Activated CD4-positive, alpha-beta T cell treated with anti-CD3 and anti-CD28 coated beads for 48 hours (primary cell): ENCODE results near the gene SH3RF3.

Experiments used
- DNase-seq: peaks from one replicate; pipeline ENCODE4 v3.0.0-alpha.2; 2020

Gene SH3RF3

DNA sequence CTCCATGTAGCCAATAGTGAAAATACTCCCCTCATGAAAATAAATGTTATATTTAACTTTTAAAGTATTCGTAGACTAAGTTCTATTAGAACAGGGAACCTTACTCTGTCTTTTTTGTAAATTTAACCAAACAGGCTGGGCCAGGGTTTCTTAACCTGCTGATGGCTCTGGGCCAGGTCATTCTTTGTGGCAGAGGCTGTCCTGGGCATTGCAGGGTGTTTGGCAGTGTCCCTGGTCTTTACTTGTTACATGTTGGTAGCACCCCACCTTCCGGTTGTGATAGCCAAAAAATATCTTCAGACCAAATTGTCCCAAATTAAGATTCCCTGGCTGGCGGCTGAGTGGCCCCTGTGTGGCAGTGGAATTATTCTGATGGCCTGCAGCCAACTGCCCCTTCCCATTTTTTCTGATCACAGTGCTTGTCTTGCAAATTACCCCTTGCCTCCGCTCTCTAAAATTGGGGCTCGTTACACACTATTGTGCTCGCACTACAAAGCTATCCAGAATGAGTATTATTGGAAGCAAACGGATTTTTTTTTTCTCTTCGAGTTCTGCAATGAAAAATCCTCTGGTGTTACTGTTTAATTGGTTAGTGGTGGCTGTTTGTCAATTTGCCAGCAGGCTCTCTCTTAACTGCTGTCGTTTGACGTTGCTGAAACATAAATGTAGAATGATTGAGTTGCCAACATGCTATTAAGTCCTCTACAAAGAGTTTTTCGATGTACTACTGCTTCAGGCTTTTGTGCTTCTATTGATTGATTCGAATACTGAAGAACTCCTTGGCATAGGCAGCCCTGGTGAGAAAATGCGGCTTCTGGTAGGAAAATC, 216.9 kb downstream of the SH3RF3 start:
- DNase-seq: no peak

DNA sequence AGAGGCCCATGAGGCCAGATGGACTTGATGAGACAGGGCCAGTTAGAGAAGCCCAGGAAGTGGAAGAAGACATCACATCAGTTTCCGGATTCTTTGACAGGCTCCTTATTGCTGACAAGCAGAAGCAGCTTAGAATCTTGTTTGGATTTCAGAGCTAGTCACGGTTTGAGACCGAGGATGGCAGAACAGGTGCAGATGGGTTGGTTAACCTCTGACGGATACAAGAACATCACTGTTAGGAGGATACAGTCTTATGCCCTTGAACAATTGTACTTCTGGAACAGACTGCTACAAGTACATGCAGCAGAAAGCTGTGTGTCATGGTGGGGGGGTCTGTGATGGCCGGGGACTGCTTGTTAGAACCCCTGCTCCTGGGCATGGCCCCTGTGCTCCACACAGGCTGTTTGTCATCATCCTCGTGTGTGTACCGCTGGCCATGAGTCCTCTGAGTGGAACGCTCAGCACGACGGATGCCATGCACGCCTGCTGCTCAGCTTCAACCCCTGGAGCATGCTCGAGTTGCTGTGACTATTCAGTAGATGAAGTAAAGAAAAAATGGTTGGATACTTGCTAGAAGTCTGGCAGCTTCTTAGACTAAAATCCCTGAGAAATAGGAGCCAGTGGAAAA, 217.7 kb downstream of the SH3RF3 start:
- DNase-seq: no peak

DNA sequence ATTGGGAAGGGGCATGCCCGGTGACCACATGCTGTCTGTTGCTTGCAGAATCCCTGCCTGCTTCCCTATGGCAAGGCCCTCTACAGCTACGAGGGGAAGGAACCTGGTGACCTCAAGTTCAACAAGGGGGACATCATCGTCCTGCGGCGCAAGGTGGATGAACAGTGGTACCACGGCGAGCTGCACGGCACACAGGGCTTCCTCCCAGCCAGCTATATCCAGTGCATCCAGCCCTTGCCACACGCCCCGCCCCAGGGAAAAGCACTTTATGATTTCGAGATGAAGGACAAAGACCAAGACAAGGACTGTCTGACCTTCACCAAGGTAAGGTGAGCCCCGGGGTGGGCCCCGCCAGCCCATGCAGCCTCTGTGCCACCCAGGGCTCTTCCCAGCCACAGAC, 218.6 kb downstream of the SH3RF3 start:
- no peak for DNase-seq

DNA sequence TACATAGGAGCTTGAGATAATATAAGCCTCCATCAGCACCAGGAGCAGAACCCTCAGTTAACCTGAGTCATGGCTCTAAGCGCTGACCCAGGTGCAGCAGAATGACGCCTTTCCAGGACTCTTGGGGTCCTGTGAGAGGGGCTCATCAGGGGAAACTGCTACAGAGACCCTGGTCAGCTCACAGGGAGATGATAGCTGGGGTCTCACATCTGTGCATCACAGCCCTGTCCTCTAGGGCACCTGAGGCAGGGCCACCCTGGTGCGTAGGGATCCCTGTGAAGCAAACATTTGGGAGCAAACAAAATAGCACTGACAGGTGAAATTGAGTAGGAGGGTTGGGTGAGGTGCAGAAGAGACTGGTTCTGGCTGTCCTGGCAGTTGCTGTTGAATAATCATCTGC, 219.2 kb downstream of the SH3RF3 start:
- DNase-seq: no peak

DNA sequence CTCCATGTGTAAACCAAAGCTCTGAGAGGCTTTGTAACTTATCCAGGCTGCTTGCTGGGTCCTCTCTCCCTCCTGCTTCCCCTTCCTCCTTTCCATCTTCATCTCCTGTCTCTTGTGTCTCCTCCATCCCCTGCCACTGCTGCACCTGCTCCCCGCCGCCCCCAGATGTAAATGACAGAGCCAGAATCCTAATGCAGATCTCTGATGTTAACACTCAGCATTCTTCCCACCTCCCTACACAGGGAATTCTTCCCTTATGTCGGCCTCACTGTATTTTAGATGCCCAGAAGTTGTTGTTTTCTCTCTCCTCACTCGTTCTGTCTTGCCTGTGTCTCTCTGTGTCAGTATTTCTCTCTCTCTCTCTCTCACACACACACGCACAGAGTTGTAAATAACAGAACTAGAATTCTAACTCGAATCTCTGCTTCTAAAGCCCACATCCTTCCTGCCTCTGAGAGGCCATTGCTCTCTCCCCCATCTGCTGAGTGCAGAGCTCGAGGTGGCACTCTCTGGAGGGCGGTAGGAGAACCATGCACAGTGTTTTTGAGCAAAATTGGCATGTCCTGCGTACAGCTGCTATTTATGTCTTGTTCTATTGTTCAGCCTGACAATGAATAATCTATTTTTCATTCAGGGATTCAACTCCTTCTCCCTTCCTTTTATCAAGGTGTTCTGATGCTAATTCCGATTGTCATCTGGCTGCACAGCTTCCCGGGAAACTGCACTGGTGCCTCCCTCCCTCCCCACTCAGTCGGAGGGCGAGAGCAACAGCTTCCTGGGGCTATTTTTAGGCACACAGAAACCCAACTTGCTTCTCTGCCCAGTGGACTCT, 219.9 kb downstream of the SH3RF3 start:
- DNase-seq: peak; percentile 26

DNA sequence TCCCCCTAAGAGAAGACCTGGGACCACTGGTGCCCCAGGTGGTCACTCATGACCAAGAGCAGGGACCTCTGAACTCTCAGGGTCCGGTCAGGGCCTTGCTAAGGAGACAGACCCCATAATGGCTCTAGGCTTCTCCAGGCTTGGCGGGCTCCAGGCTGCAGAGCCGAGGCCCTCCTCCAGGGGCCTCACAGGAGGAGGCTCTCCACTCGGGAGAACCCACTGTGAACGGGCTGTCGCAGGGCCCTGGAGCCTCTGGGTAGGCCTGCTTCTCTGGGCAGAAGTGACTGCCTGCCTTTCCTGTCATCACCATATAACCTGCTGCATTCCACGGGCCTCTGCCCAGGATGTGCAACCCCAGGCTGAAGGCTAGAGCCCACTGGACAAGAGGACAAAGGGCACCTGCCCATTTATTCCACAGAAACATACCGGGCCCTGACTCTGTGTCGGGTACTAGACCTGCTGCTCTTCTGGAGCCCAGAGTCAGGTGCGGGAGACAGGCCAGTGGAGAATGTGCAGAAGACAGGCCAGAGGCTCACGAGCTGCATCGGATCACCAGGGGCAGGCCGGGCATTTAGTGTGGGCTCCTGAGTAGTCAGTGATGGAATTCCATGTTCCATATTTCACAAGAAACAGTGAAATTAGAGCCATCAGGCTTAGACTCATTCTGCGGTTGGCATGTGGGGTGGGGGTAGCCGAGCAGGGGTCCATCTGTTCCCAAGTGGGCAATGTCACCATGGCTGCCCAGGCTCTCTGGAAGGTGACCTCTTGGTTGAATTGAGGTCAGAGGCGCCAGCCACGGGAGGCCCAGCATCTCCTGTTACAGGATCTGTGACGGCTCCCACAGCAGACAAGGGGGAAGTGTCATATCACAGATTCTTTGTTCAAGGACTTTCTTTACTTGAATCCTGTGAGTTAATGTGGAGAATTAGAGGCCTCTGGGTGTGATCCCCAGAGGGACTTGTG, 220.8 kb downstream of the SH3RF3 start:
- no peak for DNase-seq

DNA sequence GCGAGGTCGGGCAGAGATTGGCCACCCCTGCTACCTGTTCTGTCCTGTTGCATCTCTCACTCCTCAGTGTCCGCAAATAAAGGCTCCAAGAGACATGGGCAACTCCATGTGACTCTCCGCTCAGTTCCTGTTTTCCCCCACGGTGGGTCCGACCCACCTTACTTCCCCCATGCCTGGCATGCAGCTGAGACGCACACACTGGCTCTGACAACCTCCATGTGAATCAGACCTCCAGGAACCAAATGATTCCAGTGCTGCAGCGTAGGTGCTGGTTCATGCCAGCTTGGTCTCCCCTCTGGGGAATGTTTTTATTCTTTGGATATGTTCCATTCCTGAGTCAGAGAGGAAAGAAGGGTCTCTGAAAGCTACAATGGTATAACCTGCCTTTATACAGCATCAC, 221.5 kb downstream of the SH3RF3 start:
- DNase-seq: no peak

DNA sequence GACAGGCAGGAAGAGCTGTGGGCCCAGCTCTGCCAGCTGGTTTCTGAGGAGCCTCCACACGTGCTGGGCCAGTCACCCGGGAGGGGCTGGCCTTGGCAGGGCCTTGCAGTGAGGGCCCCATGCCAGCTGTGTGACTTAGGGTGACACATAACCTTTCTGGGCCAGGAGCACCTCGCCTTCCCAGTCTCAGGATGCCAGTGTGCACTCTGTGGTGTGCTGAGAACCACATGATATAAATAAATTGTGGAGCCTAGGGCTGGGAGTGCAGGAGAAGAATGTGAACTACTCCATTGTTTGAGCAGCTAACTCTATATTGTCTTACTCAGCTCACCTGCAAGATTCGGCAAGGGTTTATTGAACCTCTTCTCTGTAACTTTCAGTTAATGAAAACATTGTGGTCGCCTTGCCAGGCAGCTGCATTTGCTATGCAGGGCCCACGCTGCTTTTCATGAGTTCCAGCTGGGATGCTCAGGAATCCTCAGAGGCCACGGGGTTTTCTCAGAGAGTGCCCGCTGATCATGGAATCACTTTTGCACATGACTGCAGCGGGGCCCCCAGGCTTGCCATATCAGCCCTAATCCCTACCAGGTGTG, 222.3 kb downstream of the SH3RF3 start:
- peak; percentile 43 for DNase-seq

DNA sequence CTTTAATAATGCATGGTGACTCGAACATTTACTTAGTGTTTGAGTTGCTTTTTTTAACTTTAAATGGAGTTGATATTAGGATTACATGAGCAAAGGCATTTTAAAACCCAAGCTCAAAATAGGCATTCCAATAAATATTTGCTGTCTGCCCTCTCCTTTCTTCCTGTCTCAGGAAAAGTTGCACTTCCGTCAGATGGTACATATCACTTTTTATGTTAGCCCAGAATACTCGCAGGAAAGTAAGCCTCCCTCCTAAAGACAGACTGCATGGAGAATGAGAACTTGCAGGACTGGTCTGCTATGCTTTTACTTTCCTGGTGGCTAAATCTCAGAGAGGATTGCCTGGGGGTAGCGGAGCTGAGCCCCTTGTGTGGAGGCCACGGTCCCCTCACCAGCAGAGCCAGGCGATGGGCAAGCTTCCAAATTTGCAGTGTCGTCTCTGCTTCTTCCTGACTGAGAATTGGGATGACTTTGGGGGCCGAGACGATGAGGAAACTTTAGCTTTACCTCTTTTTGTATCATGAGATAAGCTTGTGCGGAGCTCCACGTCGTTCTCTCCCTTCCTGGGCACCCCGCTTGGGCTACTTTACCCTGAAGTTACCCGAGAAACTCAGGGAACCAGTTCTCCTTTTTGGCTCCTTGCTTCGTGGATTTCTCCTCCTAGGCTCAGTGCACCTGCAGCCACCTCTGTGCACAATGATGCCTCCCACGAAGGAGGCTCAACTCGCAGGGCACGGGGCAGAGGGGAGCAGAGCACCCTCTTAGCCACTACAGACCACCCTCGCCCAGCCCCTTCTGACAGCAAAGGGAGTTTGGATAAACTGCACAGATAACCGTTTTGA, 223.3 kb downstream of the SH3RF3 start:
- no peak for DNase-seq

DNA sequence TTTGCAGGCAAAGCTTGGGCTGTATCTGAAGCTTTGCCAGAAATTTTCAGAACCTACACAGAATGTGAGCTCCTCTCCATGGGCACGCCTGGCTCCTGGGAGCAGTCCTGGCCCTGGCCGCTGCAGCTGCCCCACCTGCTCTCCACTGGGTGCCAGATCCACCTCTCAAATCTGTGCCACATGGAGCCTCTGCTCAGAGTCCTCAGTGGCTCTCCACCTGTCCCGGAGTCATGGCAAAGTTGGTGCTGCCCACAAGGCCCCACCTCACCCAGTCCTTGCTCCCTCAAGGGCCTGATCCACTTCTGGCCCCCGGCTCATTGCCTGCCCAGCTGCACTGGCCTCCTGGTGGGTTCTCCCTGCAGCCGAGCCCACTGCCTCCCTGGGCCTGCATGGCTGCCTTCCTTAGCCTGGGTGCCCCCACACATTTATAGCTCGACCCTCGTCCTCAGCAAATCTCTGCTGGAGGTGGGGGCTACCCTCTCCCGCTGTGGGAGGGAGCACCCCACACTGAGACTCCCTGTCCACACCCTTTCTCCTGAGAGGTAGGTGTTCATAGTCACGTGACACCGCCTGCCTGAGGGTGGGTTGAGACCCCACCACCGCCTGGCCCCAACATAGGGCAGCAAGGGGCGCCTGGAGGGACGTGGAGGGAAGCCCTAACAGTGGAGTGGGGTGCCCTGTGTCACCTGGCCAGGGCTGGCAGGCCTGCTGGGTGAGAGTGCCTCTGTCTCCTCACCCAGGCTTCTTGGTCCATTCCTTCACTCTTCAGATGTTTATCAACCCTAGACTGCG, 224.1 kb downstream of the SH3RF3 start:
- DNase-seq: no peak

DNA sequence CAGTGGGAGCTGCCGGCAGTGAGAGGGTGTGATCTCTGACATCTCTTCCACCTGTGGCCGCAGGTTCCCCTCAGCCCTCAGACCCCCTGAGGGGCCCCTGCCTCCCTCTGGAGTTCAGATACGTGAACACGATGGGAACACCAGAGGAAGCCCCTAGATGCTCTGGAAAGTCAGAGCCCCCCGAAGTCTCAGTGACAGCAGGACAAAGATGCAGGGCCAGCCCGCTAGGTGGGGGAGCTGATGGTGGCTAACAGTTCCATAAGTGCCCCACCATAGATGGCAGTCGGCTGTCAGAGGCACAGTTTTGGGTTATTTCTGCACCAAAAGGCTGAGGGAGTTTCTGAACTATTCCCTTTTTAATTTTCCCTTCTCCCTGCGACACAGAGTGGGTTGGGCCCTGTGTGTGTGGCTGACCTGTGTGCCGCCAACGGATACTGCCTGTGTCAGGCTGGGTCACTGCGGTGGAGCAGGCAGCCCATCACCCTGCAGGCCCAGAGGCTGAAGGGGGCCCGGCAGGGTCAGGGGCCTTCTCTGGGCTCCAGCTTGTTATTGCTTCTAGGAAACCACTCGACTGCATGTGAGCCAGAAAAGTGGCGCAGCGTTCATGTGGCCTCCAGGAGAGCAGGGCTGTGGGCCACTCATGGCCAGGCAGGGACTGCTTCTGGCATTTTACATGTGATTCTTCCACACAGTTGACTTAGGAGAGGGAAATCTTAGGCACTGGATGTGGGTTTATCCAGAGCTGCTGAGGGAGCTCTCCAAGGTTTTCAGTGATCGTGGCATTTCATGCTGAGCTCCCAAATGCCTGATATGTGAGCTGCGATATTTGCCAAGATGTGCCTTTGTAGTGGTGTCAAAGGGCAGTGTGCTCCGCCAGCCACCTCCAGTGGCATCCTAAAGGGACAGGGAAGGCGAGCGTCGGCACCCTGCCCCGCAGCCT, 225.1 kb downstream of the SH3RF3 start:
- DNase-seq: no peak

DNA sequence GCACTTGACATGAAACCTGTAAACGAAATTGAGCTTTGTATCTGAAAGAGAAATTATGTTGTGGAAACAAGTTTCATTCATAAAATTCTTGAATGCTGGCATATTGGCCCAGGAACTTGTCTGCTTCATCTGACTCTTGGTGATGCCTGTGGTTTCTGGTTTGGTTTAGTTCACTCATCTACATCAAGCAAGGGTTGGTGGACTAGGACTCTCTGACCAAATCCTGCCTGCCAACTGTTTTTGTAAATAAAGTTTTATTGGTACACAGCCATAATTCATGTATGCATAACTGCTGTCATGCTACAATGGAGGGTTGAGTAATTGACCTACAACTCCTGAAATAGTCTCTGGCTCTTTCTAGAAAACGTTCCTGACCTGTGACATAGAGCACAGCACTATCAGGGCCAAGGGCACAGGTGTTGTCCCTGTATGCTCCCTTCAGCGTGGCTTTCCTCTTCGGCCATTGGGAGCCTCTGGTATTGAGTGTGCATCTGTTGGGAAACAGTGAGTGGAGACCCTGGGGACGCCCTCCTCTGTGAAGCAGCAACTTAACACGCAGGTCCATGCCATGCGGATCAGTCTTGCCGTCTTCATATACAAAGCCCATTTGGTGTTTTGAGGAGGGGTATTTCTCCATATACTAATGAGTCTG, 226.3 kb downstream of the SH3RF3 start:
- DNase-seq: no peak

DNA sequence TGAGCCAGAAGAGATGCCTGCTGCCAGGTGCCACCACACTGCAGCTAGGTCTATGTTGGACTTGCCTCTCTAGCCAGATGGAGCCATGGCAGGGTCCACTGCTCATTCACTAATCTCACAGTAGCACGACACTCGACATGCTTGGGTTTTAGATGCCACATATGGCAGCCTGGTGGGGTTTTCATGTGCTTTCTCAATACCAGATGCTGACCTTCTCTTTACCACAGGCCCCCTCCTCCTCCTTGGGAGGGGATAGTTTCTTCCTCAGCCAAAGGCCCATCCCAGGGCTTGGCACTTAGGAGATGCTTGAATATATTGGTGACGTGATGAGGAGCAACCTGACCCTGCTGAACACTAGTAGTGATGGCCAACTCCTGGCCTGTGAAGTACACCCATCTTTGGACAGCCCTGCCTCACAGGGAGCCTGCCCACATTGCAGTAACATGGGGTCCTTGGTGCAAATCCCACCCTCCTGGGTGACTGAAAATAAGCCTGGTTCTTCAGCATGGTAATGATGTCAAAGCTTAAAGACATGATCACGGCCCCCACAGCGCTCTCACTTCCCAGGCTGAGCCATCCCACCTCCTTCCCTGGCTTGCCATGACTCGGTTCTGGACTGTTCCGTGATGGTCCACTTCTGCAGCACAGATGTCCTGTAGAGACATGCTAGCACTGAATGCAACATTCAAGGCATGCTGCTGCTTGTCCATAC, 227.5 kb downstream of the SH3RF3 start:
- DNase-seq: no peak

DNA sequence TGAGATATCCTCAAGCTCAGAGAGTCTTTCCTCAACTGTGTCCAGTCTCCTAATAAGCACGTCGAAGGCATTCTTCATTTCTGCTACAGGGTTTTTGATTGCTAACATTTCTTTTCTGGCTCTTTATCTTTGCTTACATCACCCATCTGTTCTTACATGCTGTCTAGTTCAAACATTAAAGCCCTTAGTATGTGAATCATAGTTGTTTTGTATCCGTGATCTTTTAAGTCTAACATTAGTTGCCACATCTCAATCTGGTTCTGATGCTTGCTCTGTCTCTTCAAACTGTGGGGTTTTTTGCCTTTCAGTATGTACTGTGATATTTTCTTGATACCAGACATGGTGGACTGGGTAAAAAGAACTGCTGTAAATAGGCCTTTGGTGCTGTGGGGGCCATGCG, 235.2 kb downstream of the SH3RF3 start:
- DNase-seq: no peak

DNA sequence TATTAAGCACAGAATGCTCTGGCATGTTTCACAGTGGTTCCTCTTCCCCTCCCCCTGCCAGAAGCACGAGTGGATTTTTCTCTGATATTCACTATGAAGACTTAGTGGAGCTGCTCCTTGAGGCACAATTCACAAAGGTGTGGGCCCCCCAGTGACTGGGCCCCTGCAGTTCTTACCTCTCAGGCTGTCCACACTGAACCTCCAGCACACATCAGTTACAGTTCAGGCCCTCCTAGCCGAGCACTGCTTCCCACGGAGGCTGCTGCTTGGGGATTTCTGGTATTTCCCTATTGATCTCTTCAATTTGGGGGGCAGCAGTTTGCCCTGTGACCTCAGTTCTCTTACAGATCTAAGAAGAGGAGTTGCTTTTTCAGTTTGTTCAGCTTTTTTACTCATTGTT, 236.1 kb downstream of the SH3RF3 start:
- DNase-seq: no peak

DNA sequence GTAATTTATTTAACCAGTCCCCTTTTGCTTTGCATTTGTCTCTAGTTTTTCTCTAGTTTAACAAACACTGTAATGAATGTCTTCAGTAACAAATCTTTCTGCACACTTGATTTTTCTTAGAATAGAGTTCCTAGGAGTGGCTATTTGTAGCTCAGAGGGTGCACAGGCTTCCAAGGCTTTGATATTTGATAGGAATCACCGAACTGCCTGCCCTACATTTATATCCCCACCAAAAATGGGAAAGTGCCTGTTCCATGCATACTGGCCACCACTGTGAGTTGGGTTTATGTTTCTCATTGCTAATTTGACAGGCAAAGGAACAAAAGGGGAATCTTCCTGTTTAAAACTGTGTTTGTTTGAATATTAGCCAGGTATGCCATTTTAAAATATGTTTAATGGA, 238.7 kb downstream of the SH3RF3 start:
- no peak for DNase-seq

DNA sequence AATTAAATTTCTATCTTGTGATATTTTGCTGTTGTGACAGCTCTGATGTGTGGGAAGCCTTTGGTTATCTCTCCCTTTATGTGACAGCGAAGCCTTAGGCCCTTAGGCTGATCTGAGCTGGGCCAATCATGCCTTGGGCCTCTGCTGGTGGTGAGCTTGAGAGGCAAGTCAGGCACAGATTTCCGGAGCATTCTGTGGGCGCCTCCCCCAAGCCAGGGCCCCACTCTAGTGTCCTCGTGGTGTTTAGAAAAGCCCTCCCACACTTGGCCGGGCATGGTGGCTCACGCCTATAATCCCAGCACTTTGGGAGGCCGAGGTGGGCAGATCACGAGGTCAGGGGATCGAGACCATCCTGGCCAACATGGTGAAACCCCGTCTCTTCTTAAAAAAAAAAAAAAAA, 239.8 kb downstream of the SH3RF3 start:
- DNase-seq: no peak

DNA sequence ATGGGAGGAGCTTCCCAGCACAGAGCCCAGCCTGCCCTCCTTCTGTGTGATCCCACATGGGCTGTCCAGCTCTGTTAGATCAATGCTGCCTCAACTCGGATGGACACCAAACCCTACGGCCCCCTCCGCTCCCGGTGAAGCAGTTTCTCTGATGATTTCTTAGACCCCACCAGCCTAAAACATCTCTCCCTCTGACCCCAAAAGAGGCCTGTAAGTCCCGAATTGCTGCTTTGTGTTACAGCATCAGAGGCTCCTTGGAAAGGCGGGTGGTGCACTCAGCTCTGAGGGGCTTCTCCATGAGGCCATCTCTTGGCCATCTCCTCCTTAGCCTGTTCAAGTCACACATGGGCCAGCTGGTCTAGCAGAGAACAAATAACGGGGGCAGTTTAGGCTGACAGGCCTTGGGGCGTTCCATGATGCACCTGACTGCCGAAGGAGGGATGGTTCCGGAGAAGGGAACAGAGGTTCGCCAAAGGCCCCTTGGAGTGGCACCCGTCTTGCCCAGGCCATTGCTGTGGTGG, 240.7 kb downstream of the SH3RF3 start:
- DNase-seq: no peak
